HG02870 (cell line): ENCODE measurements around the gene IFIH1.

Source experiments
- ATAC-seq: cut with Tn5 transposase; IDR thresholded peaks from one replicate; pipeline ENCODE4 v1.9.1; 2021; ENCODE audit warnings: mild to moderate bottlenecking, moderate library complexity; ENCODE audit not compliant: unreplicated experiment

The IFIH1 gene

GRCh38 chr2:162258686-162259085, 59.8 kb downstream of the IFIH1 start:
- no peak for ATAC-seq

GRCh38 chr2:162258169-162258568, 60.3 kb downstream of the IFIH1 start:
- no peak for ATAC-seq

DNA sequence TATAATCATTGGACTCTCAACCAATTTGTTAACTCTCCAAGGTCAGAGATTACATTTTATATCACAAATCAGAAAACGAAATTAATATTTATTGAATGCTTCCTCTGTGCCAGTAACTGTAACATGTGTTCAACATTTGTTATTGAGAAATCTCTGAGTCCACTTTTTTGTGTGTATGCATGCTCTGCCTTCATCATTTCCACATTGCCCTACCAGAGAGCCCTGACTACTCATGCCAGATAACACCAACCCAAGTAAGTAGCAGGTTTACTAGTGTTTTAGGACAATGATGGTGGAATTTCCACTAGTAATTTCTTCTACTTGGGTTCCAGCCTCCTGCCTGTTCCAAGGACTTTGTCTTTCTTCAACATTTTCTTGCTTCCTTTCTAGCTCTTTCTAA, 61.1 kb downstream of the IFIH1 start:
- ATAC-seq, result no peak

DNA sequence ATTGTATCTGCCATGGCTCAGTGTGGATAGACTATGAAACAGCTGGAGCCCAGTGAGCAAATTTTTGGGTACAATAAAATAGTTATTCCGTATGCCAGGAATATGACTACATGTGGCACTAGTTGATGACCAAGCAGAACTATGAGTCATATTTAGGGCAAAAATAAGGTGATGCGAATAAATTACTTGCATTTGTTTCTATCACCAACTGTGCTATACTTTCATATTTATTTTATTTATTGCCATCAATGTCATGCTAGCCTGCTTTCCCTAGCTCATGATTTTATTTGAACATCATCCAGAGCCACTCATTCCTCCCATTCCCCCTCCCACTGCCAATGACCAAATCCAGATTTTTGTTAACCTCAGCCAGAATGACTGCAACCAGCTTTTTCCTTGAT, 61.9 kb downstream of the IFIH1 start:
- no peak for ATAC-seq

DNA sequence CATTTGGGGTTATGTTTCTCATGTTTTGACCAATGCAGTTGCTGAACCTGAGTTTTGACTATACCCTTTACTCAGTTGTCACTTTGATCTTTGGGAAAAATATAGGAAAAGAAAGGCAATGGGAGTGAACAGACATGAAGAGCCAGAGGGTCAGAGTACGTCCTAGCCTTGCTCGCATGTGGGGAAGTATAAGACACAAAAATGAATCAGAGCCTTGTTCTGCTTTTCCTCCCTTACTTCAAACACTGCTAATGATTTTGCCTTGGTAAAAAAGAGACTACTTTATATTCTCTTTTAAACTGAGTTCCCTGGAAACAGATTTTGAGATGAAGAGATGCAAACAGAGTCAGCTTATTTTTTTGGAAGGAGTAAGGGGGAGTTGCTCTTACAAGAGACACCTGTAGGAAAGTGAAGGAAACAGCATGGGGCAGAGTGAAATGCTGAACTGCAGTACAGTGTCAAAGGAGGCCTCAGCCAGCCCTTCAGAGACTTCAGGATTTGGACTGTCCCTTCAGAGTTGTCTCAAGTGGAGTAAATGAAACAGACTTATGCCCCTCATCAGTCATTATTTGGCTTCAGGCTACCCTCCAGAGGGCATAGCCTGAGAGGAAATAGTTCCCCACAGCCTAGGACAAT, 64.1 kb downstream of the IFIH1 start:
- no peak for ATAC-seq

DNA sequence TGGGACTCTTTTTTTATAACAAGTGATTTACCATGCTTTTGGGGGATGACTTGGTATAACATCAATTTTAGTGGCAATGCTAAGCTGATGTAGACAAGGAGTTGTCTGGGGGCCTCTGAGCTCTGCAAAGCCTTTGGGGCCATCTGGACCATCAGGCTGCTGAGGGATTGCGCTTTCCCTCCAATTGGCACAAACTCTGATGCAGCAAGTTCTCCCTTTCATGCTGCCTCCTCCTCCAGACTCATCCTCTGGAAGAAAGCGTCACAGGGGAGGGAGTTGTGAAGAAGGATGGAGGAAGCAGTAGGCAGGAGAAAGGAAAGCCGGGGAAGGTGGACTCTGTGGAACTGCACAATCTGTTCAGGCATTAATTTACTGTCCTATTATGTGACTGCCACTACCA, 65.0 kb downstream of the IFIH1 start:
- ATAC-seq, result no peak

DNA sequence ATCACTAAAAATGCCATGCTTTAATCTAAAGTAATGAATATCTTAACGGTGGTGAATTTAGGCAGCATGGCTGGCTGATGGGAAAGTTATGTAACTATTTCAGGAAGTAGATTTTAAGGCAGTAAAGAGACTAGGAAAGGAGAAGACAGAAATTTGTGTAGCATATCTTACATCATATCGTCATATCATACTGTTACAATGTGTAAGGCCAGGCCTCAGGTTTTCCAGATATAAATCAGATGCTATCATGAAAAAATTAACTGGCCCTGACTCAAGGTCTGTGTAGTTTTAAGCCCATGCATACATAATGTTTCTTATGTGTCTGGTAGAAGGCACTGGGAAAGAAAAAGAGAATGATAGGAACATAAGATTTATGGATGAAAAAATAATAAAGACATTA, 66.3 kb downstream of the IFIH1 start:
- ATAC-seq, result no peak

DNA sequence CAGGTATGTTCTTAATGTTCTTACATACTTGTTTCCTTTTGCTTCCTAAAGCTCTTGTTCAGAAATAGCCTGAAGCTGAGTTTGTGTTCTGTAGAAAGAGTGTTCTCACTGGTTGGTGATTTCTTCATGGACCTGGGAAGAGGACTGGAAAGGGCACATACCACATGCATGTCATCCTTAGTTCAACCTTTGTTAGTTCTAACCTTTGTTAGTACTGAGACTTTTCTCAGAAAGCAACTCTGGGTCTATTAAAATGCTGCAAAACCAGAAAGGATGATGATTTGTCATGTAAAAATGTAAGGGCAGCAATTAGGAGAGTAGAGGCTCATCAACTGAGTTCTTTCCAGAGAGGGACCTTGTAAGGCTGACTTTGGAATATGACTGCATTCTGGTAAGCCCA, 72.7 kb downstream of the IFIH1 start:
- ATAC-seq, result no peak

DNA sequence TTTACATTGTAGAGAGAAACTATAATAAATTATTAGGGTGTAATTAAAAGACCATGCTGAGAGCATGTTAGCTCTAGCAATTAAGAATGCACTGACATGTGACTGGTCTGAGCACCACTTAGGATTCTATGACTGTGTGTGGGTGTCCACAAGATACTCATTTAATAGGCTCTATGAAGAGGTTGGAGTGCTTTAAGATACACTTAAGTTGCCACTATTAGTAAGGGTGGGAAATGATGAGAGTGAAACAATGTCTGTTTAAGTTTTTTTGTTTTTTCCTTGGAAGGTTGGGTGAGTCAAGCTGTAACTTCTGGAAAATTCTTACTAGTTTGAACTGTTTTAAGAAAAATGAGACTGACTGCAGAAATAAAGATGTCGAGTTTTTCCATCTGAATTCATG, 73.4 kb downstream of the IFIH1 start:
- ATAC-seq, result no peak

GRCh38 chr2:162244541-162245031, 73.9 kb downstream of the IFIH1 start:
- ATAC-seq, result no peak

DNA sequence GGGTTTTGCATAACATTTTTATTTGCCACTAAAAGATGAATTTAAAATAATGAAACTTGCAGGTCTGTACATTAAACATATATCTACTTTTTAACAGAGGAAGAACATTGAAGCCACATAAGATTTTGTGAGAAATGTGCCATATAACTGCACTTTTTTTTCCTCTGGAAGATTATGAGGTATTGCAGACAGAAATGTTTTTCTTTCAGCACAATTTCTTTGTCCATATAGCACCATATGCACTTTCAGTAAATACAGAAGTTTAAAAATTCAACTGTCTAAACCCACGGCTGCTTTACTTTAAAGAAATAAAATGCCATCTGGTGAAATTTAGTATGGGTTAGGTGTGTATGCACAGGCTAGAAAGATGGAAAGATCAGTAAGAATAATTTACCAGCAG, 74.8 kb downstream of the IFIH1 start:
- ATAC-seq, result no peak

DNA sequence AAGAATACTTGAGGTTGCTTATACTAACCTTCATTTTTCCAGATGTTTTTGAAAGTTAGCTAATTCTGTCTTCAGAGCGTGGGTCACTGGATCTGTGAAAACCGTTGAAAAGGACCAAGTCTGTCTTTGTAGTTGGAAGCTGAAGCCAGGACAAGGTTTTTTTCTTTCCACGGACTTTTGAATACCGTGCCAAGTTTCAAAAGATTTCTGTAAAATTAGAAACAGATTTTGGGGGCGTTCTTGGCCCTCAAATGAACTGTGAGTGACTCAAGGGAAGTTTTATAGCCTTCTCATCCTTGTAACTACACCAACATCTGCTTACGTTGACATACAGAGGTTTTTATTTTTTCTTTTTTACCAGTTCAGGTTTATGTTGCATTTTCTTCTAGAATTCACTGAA, 75.2 kb downstream of the IFIH1 start, which contains the start of gene FAP:
FAP (minus strand) TSS at position 152 of the 400 bp plus-strand sequence; CDS start at position 34, 118 bp downstream.
- ATAC-seq, result no peak

DNA sequence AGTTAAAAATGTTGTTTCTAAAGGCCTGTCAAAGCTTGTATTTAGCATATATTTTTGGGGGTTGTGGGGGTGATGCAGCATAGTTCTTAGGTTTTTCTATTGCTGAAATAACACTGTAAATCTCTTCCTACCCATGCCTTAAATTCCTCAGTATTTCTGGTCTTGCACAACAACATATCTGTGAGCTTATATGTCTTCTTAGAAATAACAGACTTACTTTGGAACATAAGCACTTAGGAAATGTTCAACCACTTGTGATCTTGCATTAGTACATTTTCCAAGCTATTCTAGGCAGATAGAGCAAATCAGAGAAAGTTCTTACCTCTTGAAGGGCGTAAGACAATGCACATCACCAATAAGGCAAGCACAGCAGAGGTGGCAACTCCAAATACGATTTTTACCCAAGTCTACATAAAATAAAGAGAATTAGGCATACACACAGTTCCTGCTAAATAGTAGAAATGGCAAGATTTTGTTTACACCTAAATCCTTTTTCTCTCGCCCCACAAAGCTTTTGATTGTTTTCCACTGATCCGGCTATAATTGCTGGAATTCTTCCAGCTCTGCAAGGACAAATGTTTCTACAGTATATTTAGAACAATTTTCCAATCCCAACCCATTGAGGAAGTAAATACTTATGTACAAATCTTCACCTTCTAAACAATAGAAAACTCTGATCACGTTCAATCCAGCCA, 75.8 kb downstream of the IFIH1 start:
- no peak for ATAC-seq

DNA sequence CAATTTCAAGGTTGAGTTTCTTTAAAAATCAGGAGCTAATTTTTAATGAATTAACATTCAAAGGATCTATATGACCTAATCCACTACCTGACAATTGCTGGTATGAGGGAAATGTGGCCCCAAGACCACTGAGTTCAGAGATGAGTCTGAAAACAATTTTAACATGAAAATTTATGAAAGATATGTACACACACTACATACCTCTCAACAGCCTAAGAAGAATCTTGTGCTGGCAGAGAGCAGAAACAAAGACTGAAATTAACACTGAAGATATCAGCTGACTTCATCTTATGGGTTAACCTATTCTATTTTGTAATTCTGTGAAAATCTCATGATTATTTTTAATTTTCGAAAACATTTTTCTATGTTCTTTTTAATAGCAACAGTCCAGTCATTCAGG, 76.9 kb downstream of the IFIH1 start:
- no peak for ATAC-seq

DNA sequence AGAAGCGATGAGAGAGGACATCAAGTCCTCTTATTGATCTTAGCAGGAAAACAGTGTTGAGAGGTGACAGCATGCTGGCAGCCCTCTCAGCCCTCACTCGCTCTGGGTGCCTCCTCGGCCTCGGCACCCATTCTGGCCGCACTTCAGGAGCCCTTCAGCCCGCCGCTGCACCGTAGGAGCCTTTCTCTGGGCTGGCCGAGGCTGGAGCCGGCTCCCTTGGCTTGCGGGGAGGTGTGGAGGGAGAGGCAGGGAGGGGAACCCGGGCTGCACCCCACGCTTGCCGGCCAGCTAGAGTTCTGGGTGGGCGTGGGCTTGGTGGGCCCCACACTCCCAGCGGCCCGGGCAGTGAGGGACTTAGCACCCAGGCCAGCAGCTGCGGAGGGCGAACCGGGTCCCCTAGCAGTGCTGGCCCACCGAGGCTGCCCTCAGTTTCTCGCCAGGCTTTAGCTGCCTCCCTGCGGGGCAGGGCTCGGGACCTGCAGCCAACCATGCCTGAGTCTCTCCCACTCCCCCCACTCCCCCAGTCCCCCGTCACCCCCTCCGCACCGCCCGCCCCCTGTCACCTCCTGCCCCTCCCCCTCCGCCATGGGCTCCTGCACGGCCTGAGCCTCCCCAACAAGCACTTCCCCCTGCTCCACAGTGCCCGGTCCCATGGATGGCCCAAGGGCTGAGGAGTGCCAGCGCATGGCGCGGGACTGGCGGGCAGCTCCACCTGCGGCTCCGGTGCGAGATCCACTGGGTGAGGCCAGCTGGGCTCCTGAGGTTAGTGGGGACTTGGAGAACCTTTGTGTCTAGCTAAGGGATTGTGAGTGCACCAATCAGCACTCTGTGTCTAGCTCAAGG, 83.6 kb downstream of the IFIH1 start:
- no peak for ATAC-seq

DNA sequence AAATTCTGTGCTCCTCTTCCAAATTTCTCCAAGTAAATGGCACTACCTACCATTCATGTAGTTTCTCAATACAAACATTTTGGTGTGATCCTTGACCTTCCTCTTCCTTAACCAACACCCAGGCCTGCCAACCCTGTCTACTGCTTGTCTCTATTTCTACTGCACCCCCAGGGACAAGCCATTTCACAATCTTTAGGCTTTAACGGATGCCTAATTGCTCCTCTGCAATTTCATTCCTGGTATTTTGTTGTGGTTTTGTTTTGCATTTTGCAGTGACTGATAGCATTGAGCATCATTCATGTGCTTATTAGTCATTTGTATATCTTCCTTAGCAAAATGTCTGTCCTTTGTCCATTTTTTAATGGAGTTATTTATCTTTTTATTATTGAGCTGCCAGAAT, 85.3 kb downstream of the IFIH1 start:
- no peak for ATAC-seq

- no peak for ATAC-seq
Observed at GRCh38 chr2:162232671-162233070, 85.8 kb downstream of the IFIH1 start.

DNA sequence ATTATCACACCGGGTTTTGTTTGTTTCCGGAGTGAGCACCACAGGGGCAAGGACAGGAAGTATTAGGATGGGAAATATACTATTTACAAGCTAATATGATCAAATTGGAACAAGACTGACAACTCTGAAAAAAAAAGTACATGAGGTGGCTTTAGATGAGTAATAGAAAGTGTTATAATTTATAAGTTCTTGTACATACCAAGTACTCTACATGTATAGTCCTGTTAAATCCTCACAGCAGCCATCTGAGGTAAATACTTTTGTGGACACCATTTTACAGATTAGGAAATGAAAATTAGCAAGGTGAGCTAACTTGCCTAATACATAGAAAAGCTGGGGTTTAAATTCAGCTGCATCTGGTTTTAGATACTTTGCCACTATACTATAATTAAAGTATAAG, 86.5 kb downstream of the IFIH1 start:
- ATAC-seq, result no peak

GRCh38 chr2:162230761-162231160, 87.7 kb downstream of the IFIH1 start:
- ATAC-seq, result no peak

DNA sequence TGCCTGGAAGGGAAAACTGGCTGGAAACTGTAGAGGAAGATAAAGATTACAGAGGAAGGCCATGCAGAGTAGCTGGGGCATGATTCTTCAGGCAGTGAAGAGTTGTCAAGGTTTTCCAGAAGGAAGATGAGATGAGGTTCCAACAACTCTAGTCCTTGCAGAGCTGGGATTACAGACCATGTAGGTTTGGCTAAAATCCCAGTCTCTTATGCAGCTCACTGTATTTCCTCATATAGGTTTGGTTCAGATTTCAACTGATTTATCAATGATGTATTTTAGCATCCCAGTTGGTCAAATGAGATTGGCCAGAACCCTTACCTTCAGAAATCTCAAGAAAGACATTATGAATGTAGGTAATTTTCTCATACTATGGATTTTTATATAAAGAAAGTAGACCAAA, 91.6 kb downstream of the IFIH1 start:
- ATAC-seq, result no peak

GRCh38 chr2:162221064-162221463, 97.4 kb downstream of the IFIH1 start:
- peak; percentile 83 for ATAC-seq

DNA sequence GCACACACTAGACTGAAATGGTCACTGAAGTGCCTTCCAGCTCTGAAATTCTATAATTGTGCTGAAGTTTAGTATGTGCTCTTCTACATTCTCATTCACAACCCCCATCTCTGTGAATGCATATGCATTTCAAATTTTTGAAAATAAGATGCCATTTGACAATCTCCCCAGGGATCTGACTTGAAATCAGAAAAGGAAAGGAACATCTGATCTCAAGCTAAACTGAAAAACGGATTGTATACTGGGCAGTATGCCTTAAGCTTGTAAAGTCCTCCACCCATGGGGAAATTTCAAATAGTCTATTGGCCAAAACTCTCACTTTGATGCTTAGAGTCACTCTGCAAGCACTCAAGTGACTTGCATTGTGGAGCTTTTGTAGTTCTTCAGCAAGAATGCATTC, 98.1 kb downstream of the IFIH1 start:
- no peak for ATAC-seq
